GM19239 (cell line): ENCODE measurements around the gene CERS5.

Experiments
- DNase-seq: peaks from one replicate; pipeline ENCODE4 v3.0.0; 2011; ENCODE audit warnings: low spot score; ENCODE audit not compliant: insufficient read length
- FAIRE-seq: peaks from 2 replicates; lab custom pipeline; 2011; peaks lifted over from hg19 to GRCh38; lab: Jason Lieb, UNC

Gene CERS5

DNA sequence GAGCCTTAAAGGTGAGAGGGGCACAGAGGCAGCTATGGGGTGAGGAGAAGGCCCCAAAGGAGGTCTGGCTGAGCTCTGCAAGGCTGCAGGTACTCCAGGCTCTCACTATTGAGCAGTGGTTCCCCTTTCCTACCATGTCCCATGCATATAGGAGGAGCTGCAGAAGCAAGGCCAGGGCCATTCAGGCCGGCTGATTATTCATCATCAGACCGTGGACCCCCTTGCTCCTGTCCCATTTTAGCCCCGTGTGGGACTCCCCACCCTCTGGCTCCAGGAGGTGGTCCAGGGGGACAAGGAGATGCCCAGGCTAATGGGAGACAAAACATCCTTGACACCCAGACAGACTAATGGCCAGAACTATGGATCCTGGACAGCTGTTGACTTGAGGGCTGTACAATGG is 60.3 kb downstream of the CERS5 start:
- FAIRE-seq, result no peak

DNA sequence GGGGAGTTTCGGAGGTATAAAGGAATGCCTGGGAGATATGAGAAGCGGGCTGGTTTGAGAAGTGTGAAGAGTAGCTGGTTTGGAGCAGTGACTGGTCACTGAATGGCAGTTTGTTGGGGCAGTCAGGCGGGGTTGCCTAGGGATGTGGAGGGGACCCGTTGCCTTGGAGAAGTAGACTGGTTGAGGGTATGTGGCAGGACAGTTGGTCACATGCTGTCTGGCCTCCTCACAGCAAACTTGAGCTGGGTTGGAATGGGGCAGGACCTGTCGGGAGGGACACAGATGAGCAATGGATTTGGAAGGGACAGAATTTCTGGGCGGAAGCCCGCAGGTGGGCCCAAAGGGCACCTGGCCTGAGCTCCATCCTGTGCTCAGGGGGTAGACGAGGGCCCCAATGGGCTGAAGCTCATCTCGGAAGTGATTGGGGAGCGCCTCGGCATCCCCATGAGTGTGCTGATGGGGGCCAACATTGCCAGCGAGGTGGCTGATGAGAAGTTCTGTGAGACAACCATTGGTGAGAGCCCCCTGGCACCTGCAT is 61.2 kb downstream of the CERS5 start:
- no peak for FAIRE-seq
- no peak for DNase-seq

More for the DNA sequence above, 60.3 kb downstream of the CERS5 start:
- DNase-seq, result no peak

DNA sequence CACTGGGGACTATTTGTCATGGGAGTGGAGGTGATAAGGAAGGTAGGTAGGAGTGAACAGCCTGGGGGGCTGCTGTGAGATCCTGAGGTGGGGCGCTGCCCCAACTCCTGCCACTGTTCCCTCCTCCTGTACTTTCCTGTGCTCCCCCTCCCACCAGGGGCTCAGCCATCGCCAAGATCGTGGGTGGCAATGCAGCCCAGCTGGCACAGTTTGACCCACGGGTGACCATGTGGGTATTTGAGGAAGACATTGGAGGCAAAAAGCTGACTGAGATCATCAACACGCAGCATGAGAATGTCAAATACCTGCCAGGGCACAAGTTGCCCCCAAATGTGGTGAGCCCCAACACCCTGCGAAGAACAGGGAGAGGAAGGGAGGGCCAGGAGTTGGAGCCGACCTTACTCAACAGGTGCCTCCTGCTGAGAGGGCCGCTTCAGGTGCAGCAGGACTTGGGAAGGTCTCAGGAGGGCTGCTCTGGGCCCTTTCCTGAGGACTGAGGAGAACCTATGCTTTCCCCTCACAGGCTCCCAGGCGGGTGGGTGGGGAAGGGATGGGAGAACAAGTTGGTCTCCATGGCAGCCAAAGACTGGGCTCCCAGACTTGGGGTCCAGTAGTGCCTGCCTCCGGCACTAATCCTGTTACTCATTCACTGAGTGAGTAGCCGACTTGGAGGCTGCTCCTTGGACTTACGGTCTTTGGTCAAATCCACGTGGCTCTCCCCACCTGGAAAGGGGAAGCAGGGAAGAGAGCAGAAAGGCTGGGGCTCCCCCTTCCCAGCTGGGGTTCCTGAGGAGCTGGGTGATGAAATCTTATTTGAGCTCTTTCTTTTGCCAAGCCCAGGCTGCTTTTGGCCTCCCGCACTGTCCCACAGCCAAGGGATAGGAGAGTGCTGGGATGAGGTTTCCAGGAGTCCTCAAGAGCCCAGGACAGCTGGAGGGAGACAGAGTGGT is 62.5 kb downstream of the CERS5 start:
- FAIRE-seq (no peak), DNase-seq (no peak)

DNA sequence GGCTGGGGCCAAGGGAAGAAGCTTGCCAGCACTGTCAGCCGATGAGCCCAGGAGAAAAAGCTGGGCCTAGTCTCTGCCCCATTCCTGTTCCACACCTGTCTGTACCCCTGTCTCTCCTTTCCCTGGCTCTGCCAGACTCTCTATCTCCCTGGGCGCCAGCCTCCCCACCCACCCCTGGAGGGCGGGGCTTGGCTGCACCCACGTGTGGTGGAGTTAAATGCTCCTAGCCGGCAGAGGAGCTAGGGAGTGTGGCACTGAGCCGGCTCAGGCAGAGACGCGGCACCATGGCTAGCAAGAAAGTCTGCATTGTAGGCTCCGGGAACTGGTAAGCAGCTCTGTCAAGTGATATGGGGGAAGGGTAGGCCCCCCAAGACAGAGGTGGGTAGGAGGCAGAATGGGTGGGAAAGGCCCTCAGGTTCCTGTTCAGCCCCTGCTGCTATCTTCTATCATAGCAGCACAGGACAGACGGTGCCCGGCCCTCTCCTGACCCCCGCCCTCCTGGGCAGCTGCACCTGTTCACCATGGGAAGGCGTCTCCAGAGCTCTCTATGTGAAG is 63.3 kb downstream of the CERS5 start, which contains the start of gene GPD1:
GPD1 (plus strand) TSS at position 242 of the 555 bp plus-strand sequence; CDS start at position 285, 43 bp downstream.
- DNase-seq (no peak), FAIRE-seq (no peak)

DNA sequence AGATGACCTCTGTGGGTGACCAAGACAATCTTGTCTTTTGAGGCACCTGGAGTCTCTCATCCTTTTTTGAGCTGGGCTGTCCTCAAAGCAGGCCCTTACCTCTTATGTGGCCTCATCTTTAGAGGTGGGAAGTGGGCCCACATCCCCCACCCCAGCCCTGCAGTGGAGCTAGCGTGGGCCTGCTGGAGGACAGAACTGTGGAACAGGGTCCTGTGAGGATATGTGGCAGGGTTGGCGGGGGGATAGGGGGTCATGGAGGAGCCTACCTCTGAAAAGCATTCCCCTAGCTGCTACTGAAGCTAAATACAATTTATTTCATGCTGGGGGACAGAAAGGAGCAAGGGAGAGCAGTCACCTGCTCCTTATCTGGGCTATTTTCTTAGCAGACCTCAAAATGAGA is 63.8 kb downstream of the CERS5 start:
- FAIRE-seq (no peak), DNase-seq (no peak)

DNA sequence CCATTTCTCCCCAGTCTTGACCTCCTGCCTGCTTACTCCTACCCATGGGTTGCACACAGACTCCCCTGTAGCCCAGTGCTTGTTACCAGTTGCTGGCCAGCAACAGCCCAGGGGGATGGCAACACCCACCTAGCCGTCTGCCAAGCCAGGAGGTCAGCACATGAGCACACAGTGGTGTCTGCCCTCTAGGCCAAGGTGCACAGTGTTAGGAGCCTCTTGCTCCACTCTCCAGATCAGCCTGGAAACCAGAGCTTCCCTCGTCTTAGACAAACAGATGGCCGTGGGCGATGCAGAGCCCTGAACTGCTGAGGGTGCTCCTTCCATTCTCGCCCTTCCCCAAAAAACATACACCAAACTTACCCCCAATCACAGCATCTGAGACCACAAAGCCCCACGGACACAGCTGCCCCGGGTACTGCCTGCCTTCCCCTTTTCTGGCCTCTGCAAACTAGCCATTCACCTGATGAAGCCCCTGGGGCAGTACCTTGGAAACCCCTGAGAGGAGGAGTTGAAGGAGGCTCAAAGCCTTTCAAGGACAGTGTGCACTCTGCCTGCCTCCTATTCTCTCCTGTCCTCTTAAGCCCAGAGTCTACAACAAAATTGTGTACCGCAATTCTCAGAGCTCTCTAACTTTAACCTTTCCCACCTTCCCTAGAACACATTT is 64.4 kb downstream of the CERS5 start:
- no peak for FAIRE-seq
- DNase-seq, result no peak

DNA sequence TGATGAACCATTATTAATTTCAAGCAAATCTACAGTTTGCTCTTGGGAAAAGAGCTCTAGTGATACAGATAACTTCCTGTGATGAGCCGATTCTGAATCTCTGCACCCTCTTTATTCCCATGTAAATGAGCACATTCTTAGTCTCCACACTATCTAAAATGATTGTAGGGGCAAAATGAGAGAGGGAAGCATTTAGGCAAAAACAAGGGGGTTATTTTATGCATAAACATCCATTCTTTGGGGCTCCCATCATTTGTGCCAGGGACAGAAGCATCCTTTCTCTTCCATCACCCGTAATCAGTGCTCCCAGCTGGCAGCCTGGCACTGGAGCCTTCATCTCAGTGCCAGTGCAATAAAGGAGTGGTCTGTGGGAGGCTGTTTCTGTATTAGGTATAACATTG is 65.0 kb downstream of the CERS5 start:
- no peak for FAIRE-seq
- no peak for DNase-seq

DNA sequence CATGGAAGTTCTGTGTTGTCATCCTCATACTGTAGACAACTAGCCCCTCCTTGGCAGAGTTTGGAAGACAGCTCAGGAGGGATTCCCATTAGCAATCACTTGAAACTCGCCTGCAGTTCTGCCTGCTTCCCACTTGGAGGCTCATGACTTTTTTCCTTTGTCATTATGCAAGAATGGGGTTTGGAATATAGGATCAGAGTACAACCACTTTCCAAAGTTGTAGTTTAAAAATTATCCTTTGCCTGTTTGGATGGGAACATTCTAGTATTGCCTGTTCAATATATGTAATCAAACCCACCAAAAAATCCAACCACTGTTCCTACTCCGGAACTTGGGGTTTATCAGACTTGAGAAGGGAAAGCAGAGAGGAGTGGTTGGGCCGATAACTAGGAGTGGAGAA is 65.5 kb downstream of the CERS5 start:
- DNase-seq (no peak), FAIRE-seq (no peak)

DNA sequence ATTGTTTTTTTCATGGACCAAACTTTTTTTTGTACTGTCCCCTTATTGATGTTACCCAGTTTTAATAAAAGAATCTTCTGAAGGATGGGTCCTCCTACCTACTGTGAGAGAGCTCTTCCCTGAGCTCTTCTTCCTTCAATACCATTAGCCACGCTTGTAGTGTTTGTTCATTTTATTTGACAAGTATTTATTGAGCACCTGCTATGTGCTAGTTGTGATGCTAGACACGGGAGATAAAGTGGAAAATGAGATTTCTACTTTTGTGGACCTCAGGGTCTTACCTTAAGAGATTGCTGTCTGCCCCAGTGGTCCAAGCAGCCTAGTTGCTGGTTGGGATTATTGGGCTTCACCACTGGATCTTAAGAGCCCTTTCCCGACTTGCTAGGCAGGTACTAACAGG is 66.6 kb downstream of the CERS5 start:
- DNase-seq, result no peak

DNA sequence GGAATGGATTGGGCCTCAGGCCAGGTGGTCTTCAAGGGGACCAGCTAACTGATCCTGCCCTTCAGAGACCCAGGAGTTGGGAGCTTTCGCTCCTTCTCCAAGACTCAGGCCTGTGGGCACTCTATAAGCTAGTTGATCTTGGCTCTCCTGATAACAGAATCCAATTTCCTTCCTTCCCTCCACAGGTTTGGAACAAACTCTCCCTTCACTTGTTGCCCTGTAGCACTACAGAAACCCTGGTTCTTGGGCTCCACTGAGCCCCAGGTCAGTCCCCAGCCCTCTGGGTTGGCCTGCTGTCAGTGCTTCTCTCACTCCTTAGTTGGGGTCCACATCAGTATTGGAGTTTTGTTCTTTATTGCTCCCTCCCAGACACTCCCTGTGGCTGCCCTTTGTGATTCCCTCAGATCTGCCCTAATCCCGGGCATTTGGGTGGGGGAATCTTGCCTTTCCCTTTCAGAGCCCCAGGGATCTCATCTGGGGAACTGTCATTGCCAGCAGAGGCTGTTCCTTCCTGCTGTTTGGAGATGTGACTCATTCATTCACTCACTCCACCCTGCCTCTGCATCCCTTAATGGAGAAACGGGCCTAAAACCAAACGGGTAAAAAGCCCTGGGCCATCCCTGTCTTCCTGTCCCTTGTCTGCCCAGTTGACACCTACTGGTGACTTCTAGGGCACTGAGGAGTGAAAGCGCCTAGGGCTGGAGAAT is 67.7 kb downstream of the CERS5 start:
- no peak for DNase-seq

More for the DNA sequence above, 66.6 kb downstream of the CERS5 start:
- no peak for FAIRE-seq

DNA sequence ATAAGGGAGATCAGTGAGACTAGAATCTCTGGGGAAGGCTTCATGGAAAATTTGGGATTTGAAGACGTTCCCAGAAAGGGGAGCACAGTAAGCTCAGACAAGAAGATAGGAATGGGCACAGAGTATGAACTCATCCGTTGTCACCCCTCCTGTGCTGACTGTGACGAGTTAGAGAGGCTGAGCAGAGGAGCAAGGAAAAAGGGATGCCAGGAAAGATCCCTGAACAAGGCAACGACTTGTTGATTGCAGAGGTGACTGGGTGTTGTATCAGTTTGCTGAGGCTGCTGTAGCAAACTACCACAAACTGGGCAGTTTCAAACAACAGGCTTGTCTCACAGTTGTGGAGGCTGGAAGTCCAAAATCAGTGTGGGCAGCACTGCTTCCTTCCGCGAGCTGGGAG is 69.2 kb downstream of the CERS5 start:
- FAIRE-seq (no peak), DNase-seq (no peak)

More for the DNA sequence above, 67.7 kb downstream of the CERS5 start:
- no peak for FAIRE-seq

DNA sequence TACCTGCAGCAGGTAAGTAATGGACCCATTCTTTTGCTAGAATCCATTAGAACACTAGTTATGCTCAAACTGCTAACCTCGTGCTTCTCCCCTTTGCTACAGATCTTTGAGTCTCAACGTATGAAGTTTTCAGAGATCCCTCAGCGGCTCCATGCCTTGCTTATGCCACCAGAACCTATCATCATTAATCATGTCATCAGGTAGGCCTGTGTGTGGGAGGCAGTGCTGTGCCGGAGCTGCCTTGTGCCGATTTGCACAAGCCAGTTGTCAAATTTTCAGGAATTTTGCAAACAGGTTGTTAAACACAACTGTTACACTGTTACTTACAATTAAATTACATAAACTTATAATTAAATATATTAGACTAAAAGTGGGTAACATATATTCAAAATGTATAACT is 76.8 kb downstream of the CERS5 start:
- no peak for DNase-seq
- FAIRE-seq, result no peak

DNA sequence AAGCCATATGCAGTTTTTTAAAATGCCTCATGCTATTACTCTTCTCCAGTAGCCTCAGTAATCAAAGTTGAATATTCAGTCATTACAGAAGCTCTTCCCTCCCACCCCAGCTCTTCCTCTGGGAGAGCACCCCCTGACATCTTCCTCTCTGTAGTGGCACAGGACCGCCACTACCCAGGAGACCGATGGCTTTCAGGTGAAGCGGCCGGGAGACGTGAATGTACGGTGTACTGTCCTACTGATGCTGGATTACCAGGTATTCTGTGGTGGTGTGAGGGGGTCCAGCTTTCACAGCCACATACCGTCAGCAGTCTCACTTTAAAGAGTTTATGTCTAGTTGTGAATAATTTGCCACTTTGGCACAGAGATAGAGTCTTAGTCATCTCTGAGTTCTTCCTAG is 77.4 kb downstream of the CERS5 start:
- no peak for DNase-seq
- no peak for FAIRE-seq

DNA sequence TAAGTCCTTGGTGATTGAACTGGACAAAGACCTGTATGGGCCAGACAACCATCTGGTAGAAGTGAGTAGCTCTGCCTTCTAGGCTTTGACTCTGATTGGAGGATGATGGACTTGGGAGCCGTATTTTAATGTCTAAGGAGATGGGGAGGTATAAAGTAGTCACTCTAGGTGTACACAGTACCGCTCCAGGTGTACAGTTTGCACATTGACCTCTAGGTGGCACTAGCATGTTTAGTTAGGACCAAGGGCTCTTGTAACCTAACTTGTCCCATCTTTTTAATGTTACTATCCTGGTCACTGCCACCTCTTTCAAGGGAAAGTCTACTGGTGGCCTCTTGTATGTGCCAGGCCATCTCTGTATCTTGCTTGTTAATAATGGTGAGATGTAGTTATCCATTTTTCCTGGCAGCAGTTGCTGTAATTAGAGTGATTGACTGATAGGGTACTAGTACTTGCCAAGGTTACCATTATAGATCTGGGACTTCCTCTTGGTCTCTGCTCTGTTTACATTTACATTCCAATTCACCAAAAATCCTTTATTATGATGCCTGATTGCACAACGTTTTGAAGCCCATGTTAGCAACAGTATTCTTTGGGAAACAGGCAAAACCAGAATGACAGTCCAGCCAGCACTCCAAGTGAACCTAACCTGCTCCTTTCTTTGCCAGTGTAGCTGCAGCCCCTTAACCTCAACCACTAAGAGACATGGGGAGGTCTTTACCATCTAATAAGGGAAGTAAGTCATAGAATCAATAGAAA is 78.4 kb downstream of the CERS5 start:
- DNase-seq (peak; percentile 57), FAIRE-seq (peak; percentile 89)

DNA sequence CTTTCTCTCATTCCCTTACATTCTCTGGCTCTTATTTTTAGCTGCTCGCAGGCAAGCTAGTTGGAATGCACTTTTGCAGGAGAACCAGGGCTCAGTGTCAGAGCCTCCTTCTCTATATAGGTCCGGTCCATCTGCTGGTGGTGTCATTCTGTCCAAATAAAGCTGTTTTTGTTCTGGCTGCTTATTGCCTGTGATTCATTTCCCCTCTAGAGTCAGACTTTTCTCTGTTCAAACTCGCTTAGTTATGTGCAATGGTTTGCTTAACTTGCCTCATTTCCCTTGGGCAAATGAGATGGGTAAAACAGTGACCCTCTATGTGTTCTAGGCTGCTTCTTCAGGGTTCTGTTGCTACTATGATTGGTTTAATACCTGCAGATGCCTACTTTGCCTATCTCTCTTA is 79.2 kb downstream of the CERS5 start:
- FAIRE-seq, result no peak
- no peak for DNase-seq

DNA sequence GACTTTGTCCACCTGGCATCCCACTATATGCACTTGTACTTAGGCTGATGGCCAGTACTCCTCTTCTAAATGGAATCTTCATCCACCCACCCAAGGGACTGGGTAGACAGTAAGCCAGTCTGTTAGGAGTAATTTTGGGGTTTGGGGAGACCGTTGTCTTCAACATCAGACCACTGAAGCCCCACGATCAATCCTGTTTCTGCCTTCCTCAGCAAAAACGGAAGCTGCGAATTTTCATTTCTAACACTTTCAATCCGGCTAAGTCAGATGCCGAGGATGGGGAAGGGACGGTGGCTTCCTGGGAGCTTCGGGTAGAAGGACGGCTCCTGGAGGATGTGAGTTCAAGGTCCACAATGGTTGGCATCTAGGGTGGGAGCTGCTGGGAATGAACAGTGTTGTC is 80.0 kb downstream of the CERS5 start:
- no peak for FAIRE-seq
- no peak for DNase-seq

DNA sequence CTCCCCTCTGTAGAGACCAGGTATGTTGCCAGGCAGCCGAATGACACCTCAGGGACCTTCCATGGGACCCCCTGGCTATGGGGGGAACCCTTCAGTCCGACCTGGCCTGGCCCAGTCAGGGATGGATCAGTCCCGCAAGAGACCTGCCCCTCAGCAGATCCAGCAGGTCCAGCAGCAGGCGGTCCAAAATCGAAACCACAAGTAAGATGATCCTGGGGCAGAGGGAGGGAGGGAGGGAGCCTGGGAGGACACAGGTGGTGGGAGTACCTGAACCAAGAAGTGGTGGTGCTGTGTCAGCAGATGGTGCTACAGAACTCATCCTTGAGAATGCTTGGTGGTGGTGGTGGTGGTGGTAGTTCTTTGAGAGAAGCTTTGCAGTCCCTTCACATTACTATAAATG is 81.0 kb downstream of the CERS5 start:
- no peak for DNase-seq
- no peak for FAIRE-seq

DNA sequence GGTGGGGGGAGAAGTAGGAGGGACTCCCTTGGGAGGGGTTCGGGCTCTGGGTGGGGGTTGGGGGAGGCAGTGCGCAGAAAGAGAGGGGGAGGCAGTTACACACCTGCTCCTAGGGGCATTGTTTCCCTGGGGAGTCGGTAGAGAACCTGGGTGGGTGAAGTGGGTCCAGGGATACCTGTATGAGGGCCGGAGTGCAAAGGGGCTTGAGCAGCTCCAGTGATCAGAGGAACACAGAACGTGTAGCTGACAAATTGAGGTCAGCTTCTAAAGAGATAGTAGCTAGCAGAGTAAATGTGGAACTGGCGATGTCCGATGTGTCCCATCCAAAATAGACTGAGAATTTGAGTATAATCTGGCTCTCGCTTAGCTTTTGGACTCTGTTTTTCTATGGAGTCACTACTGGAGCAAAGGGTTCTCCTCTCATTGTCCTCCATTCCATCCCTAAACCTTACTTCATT is 81.5 kb downstream of the CERS5 start:
- FAIRE-seq (no peak), DNase-seq (no peak)
